Vagina (tissue), 2 donors: ENCODE results near the gene RAB34. TPM values are rescaled to one million over a fixed set of nuclear protein-coding genes. Genes with fewer than 3 reads are reported as not detected.

Experiments used
- DNase-seq, 2 donors: peaks; one replicate each; pipeline ENCODE4 v3.0.0-alpha.2; 2017; ENCODE audit errors: extremely low spot score in 2 of 2
- H3K27ac ChIP-seq: fragments of 200-600 bp; sonication (generic); one replicate; pipeline ENCODE4 v1.5.1; 2019
- H3K27me3 ChIP-seq: fragments of 200-600 bp; sonication (generic); one replicate; pipeline ENCODE4 v1.5.1; 2019
- H3K36me3 ChIP-seq, 2 donors: fragments of 200-600 bp; sonication (generic); one replicate each; pipeline ENCODE4 v1.5.1; 2017 to 2019
- H3K4me1 ChIP-seq: fragments of 200-600 bp; sonication (generic); one replicate; pipeline ENCODE4 v1.5.1; 2019
- H3K4me3 ChIP-seq, 2 donors: fragments of 200-600 bp; sonication (generic); 1 replicate in 1 of 2; 2 replicates in 1 of 2; pipeline ENCODE4 v1.5.1; 2016 to 2019
- H3K9me3 ChIP-seq: fragments of 200-600 bp; sonication (generic); one replicate; pipeline ENCODE4 v1.5.1; 2019
- CTCF ChIP-seq, 3 experiments: fragments of 450-650 bp in 2 of 3; fragments of 200-600 bp in 1 of 3; sonication (generic) in 1 of 3; IDR thresholded peaks; one replicate each; pipeline ENCODE4 v1.5.1; 2017 to 2019; ENCODE audit warnings: antibody characterized with exemption in 3 of 3, mild to moderate bottlenecking in 2 of 3, moderate library complexity in 2 of 3
- POLR2A ChIP-seq, 2 donors: fragments of 450-650 bp; IDR thresholded peaks; one replicate each; pipeline ENCODE4 v1.6.1; 2017; ENCODE audit warnings: antibody characterized with exemption in 2 of 2, mild to moderate bottlenecking in 2 of 2, moderate library complexity in 2 of 2
- POLR2AphosphoS5 ChIP-seq, 2 donors: sonication (generic); formaldehyde crosslinking; IDR thresholded peaks; one replicate each; pipeline ENCODE4 v1.9.0; 2017; ENCODE audit warnings: antibody characterized with exemption in 2 of 2, mild to moderate bottlenecking in 2 of 2, low read depth in 1 of 2; ENCODE audit not compliant: insufficient read depth in 1 of 2
- intact Hi-C: fragments of 100-400 bp; cut with DNase I; formaldehyde crosslinking; loops from one replicate; pipeline ENCODE4 v1.15.1; 2023
- total RNA-seq: library from RNA; depleted of rRNA; stranded (reverse); fragments of >200 nt; gene quantifications from one replicate; pipeline ENCODE4 v1.2.3, GENCODE V29; 2016

Gene RAB34
- total RNA-seq, 1 donor from 2014 or later: 195 TPM

GRCh38 chr17:28755486-28755885 lies 37.8 kb upstream of the RAB34 start:
- Histone ChIP-seq H3K4me3 (no peak overlapping the region), H3K27me3 (no peaks in the 10 kb centered on the region), H3K4me1 (no peaks in the 10 kb centered on the region), H3K9me3 (no peaks in the 10 kb centered on the region), H3K36me3 (peaks cover 0 to 17% of the 10 kb centered on the region in 2 donors), H3K27ac (no peak overlapping the region)
- no peak for DNase-seq
- intact Hi-C loops: no loop called here
- TF ChIP-seq POLR2AphosphoS5 (IDR thresholded peaks at IDR 0.05; ENCODE audit: insufficient read depth in 1 of 2, low read depth in 1 of 2) (no peak), CTCF (IDR thresholded peaks at IDR 0.05) (no peak), POLR2A (IDR thresholded peaks at IDR 0.05) (no peak)

DNA sequence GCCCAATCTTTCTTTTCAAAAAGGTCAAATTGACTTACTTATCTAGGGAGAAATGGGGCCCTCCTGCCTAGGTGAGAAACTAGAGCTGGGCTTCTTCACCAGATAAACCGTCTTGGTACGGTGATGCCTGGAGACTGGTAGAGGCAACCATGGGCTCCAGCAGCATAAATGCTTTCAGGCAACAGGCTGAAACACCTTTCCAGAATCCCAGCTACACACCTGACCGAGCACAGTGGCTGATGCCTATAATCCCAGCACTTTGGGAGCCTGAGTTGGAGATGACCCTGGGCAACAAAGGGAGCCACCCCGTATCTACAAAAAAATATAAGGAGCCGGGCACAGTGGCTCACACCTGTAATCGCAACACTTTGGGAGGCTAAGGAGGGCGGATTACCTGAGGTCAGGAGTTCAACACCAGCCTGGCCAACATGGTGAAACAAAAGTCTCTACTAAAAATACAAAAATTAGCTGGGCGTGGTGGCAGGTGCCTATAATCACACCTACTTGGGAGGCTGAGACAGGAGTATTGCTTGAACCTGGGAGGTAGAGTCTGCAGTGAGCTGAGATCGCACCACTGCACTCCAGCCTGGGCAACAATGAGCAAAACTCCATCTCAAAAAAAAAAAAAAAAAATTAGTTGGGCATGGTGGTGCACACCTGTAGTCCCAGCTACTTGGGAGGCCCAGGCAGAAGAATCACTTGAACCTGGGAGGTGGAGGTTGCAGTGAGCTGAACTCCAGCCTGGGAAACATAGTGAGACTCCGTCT lies 34.1 kb upstream of the RAB34 start:
- intact Hi-C loops: no loop called here
- Histone ChIP-seq H3K9me3 (no peaks in the 10 kb centered on the region), H3K4me1 (peaks cover 21% of the 10 kb centered on the region), H3K36me3 (peaks cover 0 to 16% of the 10 kb centered on the region in 2 donors), H3K27ac (no peak overlapping the region), H3K4me3 (no peak overlapping the region), H3K27me3 (no peaks in the 10 kb centered on the region)
- no peak for DNase-seq
- TF ChIP-seq POLR2A (IDR thresholded peaks at IDR 0.05): no peak
- TF ChIP-seq POLR2AphosphoS5 (IDR thresholded peaks at IDR 0.05; ENCODE audit: insufficient read depth in 1 of 2, low read depth in 1 of 2): no peak
- TF ChIP-seq CTCF (IDR thresholded peaks at IDR 0.05): no peak

- intact Hi-C loops: no loop called here
- Histone ChIP-seq H3K9me3 (no peaks in the 10 kb centered on the region), H3K27ac (peak overlapping the region; percentile 47), H3K27me3 (no peaks in the 10 kb centered on the region), H3K4me3 (no peak overlapping the region), H3K36me3 (peaks cover 0 to 16% of the 10 kb centered on the region in 2 donors), H3K4me1 (peaks cover 35% of the 10 kb centered on the region)
- no peak for DNase-seq
- TF ChIP-seq POLR2A (IDR thresholded peaks at IDR 0.05) (no peak), POLR2AphosphoS5 (IDR thresholded peaks at IDR 0.05; ENCODE audit: insufficient read depth in 1 of 2, low read depth in 1 of 2) (peak; percentile 40 to 85), CTCF (IDR thresholded peaks at IDR 0.05) (peak; percentile 96 to 99 (median 99))
These were observed 32.7 kb upstream of the RAB34 start for GRCh38 chr17:28750178-28751047.

DNA sequence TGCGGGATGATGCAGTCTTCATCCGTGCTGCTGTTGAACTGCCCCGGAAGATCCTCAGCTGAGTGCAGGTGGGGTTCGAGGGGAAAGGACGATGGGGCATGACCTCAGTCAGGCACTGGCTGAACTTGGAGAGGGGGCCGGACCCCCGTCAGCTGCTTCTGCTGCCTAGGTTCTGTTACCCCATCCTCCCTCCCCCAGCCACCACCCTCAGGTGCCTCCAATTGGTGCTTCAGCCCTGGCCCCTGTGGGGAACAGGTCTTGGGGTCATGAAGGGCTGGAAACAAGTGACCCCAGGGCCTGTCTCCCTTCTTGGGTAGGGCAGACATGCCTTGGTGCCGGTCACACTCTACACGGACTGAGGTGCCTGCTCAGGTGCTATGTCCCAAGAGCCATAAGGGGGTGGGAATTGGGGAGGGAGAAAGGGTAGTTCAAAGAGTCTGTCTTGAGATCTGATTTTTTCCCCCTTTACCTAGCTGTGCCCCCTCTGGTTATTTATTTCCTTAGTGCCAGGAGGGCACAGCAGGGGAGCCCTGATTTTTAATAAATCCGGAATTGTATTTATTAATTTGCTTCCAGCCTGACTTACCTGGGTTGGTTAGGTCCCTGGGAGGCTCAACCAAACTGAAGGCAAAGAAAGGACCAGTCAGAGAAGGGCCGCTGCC lies 32.0 kb upstream of the RAB34 start:
- peaks cover 43% of the 10 kb centered on the region for H3K4me1 ChIP-seq
- H3K36me3 ChIP-seq: peaks cover 0 to 16% of the 10 kb centered on the region in 2 donors
- intact Hi-C loops: no loop called here

More for the DNA sequence above, 32.0 kb upstream of the RAB34 start:
- Histone ChIP-seq H3K27me3 (no peaks in the 10 kb centered on the region), H3K4me3 (no peak overlapping the region), H3K9me3 (no peaks in the 10 kb centered on the region), H3K27ac (peak overlapping the region; percentile 47)
- no peak for TF ChIP-seq POLR2AphosphoS5 (IDR thresholded peaks at IDR 0.05; ENCODE audit: insufficient read depth in 1 of 2, low read depth in 1 of 2)
- TF ChIP-seq CTCF (IDR thresholded peaks at IDR 0.05): no peak
- no peak for TF ChIP-seq POLR2A (IDR thresholded peaks at IDR 0.05)
- no peak for DNase-seq
